GM21447 (cell line): Measurements from ENCODE around the gene ZPBP2.
"Not testable (repeated sequence)": the region's sequence is repeated elsewhere in the genome, so short reads cannot be mapped to it uniquely, and the experiment has no call there.

Experiments used
- ATAC-seq: cut with Tn5 transposase; IDR thresholded peaks from one replicate; pipeline ENCODE4 v1.9.1; 2021; ENCODE audit not compliant: unreplicated experiment

The ZPBP2 gene, protein sequence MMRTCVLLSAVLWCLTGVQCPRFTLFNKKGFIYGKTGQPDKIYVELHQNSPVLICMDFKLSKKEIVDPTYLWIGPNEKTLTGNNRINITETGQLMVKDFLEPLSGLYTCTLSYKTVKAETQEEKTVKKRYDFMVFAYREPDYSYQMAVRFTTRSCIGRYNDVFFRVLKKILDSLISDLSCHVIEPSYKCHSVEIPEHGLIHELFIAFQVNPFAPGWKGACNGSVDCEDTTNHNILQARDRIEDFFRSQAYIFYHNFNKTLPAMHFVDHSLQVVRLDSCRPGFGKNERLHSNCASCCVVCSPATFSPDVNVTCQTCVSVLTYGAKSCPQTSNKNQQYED

DNA sequence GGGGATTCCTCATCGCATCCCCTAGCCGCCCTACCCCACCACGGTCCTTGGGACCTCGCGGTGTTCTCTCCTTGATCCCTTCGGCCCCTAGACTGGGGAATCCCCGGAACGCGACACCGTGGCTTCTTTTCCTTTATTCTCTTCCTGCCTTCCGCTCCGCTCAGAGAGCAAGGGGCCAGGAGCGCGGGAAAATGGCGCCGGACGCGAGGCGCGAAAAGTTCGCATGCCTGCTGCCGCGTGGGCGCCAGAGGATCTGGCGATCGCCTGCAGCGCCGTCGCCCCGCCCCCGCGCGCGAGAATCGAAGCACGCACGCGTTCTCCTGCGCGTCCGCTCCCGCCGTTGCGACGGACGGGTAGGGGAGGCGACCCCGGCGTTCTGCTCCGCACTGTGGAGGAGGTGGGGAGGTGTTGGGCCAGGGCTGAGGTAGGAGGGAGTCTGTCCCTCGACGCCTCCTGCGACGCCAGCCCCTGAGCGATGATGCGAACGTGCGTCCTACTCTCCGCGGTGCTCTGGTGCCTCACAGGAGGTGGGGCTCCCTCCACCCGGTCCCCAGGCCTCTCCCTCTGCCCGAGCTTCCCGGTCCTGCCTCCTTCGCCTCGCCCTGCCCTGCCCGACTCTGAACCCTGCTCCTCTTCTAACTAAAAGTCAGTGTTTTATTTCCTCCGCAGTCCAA, at the start of gene ZPBP2:
ZPBP2 (plus strand) TSS at position 323 of the 674 bp plus-strand sequence; CDS start at position 476, 153 bp downstream.
- ATAC-seq: no peak

DNA sequence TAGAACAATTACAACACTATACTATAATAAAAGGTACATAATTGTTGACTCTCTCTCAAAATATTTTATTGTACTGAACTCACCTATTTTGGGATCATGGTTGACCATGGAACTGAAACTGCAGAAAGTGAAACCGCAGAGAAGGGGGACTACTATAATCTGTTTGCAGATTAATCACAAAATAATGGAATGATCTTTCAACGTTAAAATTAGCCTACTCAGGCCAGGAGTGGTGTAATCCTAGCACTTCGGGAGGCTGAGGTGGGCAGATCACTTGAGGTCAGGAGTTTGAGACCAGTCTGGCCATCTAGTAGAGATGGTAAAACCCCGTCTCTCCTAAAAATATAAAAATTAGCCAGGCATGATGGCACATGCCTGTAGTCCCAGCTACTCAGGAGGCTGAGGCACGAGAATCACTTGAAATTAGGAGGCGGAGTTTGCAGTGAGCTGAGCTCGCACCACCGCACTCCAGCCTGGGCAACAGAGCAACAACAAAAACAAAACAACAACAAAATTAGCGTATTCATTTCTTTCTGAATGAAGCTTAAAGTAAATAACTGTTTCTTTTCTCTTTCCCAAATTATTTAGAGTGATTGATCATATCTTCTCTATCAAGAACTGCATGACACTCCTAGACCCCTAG, 49.5 kb upstream of the ZPBP2 start:
- ATAC-seq: no peak

DNA sequence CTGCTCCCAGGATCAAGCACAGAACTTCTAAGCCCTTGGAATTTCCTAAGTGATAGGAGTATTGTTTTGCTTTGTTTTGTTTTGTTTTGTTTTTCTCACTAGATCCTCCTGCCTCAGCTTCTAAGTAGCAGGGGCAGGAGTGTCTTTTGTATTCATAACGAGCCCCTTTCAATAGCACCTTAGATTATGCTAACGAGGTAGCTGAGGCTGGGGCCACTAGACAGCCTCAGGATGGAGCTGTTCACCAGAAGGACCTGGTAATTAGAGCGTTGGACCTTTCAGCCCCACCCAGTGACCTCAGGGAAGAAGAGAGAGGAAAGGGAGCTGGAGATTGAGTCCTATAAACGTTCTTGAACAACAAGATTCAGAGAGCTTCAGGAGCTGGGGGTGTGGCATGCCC, 47.5 kb upstream of the ZPBP2 start:
- ATAC-seq: no peak

DNA sequence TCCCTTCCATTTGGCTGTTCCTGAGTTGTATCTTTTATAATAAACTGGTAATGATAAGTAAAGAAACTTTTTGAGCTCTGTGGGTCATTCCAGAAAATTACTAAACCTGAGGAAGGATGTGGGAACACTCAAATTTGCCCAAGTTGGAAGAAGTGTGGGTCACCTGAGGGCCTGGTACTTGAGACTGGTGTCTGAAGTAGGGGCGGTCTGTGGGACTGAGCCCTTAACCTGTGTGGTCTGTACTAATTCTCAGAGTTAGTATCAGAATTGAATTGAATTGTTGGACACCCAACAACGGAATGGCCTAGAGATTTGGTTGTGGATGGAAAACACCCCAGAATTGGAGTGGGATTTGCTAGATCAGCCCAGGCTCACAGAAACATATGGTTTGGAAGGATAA, 47.0 kb upstream of the ZPBP2 start:
- ATAC-seq: no peak

DNA sequence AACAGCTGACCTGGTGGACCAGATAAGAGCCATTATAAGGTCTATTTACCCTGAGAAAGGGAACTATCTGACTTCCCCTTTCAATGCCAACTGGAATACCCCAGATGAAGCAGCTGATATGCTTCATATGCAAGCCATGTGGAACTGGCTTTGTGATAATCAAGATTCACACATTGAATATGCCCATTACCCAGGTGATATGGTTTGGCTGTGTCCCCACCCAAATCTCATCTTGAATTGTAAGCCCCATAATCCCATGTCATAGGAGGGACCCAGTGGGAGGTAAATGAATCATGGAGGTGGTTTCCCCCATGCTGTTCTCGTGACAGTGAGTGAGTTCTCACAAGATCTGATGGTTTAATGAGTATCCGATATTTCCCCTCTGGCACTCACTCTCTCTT, 46.0 kb upstream of the ZPBP2 start:
- no peak for ATAC-seq

DNA sequence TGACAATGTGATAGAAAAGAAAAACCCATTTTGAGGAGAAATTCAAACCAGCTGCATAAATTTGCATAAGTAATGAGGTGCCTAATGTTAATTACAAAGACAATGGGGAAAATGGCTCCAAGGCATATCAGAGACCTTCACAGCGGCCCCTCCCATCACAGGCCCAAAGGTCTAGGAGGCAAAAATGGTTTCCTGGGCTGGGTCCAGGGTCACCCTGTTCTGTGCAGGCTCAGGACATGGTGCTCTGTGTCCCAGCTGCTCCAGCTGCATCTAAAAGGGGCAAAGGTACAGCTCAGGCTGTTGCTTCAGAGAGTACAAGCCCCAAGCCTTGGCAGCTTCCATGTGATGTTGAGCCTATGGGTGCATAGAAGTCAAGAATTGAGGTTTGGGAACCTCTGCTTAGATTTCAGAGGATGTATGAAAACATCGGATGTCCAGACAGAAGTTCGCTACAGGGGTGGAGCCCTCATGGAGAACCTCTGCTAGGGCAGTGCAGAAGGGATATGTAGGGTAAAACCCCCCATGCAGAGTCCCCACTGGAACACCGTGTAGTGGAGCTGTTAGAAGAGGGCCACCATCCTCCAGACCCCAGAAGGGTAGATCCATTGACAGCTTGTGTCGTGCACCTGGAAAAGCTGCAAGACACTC, 44.5 kb upstream of the ZPBP2 start:
- ATAC-seq: no peak

DNA sequence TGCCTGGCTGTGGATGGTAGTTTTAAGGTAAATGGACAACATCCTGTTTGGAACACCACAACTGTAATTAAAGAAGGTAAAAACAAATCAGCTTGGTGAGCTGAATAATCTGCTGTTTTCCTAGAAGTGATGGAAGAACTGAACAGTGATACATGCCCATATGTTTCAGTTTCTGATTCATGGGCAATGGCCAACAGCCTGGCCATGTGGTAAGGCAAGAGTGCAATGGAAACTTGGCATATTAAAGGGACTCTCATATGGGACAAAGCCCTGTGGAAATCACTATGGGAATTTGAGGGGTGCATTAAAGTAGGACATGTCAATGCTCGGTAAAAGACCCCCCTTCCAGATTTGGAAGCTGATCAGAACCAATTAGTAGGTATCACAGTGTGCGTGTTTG, 41.7 kb upstream of the ZPBP2 start:
- ATAC-seq: no peak

DNA sequence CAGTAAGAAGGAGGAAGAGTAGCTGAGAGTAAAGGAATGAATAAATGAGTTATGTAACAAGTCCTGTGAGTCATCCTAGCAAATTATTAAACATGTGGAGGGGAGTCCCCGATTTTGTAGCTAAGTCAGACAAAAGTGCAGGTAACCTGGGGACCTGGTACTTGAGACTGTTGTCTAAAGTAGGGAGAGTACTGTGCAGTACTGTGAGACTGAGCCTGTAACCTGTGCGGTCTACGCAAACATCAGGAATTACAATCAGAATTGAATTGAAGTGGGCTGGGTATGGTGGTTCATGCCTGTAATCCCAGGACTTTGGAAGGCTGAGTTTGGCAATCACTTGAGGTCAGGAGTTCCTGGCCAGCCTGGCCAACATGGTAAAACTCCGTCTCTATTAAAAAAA, 39.6 kb upstream of the ZPBP2 start:
- ATAC-seq: no peak

DNA sequence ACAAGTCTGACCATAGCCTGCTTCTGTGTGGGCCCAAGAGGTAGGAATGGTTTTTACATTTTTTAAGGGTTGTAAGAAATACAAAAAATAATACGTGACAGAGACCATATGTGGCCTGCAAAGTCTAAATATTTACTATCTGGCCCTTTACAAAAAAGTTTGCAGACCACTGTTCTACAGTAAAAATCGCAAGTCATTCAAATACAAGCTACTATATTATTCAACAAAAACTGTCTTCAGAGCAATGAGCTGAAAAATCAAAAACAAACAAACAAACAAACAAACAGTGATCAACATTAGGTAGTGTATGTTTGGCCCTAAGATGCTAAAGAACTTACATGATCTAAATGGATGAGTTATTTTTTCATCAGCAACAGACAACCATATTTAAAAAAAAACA, 36.4 kb upstream of the ZPBP2 start:
- ATAC-seq: no peak

DNA sequence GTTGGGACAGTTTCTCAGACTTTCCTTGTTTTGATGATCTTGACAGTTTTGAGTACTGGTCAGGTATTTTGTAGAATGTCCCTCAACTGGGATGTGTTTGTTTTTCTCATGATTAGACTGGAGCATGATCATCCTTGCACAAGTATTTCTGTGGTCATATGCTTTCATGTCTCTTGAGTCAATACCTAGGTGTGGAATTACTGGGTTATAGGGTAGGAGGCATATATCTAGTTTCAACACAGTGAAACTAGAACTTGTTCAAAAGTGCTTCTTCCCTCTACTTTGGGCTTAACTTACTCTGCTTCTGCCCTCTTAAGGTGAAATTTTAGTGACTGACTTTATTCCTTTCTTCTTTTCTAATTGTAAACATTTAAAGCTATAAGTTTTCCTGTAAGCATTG, 34.0 kb upstream of the ZPBP2 start:
- ATAC-seq: no peak

DNA sequence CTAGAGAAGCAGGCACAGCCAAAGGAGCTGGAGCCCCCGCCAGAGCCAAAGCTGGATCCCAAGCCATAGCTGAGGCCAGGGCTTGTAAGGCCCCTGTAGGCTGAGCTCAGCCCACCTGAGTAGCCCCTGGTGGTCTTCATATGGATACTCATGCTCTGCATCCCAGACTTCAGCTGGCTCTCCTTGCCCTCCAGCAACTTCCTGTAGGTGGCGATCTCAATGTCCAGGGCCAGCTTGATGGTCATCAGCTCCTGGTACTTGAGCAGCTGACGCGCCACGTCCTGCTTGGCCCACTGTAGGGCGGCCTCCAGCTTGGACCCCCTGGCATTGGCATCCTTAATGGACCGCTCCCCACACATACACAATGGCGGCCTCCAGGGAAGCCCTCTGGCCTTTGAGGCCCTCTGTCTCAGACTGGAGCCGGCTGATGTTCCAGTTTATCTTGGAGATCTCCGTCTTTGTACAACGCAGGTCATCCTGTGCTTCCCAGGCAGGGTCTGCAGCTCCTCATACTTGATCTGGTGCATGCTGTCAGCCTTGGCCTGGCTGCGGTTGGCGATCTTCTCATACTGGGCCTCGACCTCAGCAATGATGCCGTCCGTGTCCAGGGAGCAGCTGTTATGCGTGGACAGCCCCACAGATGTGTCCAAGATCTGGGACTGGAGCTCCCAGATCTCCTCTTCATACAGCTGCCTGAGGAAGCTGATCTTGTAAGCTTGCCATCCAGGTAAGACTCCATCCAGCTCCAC, 32.8 kb upstream of the ZPBP2 start:
- no peak for ATAC-seq

DNA sequence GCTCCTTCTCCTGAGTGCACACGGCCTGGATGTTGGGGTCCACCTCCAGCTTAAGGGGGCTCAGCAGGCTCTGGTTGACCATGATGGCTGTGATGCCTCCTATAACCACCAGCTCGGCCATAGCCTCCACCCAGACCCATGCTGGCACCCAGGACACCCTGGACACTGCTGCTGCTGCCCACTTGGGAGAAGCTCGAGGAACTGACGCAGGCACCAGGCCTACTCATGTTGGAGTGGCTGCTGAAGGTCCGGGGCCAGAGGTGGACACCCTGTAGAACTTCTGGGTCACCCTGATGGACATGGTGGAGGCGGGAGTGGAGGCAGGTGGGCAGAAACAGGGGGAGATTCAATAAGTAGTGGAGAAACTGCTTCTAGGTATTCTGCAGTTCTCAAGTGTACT, 31.9 kb upstream of the ZPBP2 start:
- ATAC-seq: no peak

DNA sequence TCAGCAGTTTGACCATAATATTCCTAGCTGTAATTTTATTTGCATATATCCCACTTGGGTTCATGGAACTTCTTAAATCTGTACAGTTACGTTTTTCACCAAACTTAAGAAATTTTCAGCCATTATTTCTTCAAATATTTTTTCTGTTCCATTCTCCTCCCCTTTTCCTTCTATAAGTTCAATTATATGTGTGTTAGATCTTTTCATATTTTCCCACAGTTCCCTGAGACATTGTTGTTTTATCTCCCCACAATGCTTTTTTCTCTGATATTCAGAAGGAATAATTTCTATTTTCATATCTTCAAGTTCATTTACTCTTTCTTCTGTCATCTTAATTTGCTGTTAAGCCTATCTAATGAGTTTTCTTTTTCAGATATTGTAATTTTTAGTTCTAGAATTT, 29.9 kb upstream of the ZPBP2 start:
- ATAC-seq: no peak

DNA sequence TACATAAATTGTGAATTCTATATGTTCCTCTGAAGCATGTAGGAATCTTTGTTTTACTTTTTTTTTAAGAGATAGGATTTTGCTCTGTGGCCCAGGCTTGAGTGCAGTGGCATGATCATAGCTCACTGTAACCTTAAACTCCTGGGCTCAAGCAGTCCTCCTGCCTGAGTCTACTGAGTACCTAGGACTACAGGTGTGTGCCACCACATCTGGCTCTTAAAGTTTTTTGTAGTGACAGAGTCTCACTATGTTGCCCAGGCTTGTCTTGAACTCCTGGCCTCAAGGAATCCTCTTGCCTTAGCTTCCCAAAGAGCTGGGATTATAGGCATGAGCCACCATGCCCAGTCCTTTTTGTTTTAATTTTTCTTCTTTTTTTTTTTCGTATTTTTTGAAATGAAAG, 29.2 kb upstream of the ZPBP2 start:
- ATAC-seq: no peak

DNA sequence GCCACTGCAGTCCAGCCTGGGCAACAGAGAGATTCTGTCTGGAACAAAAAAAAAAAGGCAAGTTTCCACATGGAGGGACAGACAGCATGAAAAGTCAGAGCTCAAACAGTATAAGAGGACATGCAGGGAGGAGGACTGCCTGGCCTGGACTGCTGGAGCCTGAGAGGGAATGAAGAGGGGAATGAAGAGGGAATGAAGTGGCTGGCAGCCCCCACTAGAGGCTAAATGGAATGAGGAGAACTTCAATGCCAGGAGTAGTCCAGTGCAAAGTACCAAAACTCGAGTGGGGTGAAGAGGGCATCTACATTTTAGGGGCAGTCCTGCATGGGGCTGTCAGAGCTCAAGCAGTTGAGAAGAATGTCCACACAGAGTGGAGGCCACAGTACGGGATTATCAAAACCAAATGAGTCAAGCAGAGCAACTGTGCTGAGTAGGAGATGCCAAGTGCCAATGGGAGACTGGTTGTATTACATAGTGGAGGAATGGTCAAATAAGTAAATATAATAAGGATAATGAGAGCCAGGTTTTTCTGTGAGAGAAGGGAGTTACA, 26.8 kb upstream of the ZPBP2 start:
- ATAC-seq: no peak

DNA sequence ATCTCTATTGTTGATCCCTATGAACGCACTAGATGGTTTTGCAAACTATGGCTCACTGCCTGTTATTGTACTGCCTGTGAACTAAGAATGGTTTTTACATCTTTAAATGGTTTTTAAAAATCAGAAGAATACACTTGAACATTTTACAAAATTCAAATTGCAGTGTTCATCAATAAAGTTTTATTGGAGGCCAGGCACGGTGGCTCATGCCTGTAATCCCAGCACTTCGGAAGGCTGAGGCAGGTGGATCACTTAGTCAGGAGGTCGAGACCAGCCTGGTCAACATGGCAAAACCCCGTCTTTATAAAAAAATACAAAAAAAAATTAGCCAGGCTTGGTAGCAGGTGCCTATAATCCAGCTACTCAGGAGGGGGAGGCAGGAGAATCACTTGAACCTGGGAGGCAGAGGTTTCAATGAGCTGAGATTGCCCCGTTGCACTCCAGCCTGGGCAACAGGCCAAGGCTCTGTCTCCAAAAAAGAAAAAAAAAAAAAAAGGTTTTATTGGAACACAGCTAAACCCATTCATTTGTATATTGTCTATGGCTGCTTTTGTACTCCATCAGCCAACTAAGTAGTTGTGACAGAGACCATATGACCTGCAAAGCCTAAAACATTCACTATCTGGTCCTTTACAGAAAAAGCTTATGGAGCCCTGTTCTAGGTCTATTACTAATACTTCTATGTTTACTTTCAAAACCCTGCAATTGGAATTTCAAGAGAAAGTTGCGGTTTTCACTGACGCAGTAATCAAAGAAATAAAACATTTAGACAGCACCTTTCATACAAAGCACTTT, 22.8 kb upstream of the ZPBP2 start:
- ATAC-seq: no peak

DNA sequence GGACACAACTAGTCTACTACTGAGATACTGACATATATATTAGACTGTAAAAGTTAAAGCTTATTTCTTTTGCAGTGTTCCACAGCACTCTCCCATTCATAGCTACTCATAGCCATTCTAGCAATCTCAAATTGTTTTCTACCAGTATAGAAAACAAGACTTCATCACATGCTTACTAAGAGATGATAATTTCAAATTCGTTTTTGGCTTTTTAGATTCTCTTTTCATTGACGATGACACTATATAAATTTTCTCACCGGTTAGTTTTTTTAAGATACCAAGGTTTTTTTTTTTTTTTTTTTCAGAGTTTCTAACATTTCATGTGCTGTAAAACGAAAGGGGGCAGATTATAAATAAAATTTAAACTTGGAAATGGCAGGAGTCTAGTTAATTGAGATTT, 21.8 kb upstream of the ZPBP2 start:
- ATAC-seq: no peak

DNA sequence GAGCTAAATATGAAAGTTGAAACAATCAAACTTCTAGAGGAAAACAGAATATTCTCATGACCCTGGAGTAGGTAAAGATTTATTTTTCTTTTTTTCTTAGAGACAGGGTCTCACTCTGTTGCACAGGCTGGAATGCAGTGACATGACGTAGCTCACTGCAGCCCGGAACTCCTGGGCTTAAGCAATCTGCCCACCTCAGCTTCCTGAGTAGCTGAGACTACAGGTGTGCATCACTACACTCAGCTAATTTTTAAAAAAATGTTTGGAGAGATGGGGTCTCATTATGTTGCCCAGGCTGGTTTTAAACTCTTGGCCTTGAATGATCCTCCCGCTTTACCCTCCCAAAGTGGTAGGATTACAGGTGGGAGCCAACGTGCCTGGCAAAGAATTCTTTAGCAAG, 19.4 kb upstream of the ZPBP2 start:
- no peak for ATAC-seq

DNA sequence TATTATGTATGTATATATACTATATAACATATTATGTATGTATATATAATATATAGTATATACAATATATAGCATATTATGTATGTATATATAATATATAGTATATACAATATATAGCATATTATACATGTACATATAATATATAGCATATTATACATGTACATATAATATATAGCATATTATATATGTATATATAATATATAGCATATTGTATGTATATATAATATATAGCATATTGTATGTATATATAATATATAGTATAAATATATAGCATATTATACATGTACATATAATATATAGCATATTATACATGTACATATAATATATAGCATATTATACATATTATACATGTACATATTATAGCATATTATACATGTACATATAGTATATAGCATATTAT, 17.8 kb upstream of the ZPBP2 start:
- not testable (repeated sequence) for ATAC-seq

DNA sequence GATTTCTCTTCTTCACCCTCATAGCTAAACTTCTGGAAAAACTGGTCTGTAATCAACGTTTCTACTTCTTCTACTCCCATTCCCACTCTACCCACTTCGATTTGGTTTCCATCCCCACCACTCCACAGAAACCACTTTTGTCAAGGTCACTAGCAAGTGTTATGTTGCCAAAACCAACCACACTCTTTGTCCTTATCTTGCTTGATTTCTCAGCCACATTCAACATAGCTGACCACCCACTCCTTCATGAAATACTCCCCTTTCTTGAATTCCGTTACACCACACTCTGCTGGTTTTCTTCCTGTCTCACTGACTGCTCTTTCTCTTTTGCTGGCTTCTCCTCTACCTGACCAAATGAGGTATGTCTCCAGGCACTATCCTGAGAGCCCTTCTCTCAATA, 15.8 kb upstream of the ZPBP2 start:
- ATAC-seq: no peak
